NCI-H526 treated with DMSO at 0.1 percent for 48 hours (cell line): ENCODE data around the gene DTNB.

Experiments used
- DNase-seq: peaks from one replicate; lab custom pipeline; 2025; lab: John Stamatoyannopoulos, UW

Gene DTNB

GRCh38 chr2:25497918-25498407 is 175.4 kb downstream of the DTNB start:
- no peak for DNase-seq

GRCh38 chr2:25497229-25497917 is 176.0 kb downstream of the DTNB start:
- no peak for DNase-seq

DNA sequence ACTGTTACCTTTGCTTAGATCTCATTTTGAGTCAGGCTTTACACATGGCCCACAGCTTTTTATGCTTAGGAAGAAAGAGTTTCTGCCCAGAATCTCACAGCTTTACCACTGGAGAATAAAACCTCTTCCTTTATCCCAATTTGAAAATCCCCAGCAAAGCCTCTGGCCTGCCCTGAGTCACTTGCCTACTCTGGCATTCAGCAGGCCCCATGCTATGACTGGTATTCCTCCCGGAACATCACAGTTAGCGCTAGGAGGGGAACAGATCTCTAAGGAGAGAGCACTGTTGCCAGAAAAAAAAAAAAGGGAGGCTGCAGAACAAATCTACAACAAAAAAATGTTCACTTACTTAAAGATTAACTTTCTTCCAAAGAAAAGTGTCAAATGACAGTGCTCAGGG is 178.8 kb downstream of the DTNB start:
- no peak for DNase-seq

- no peak for DNase-seq
Measured at GRCh38 chr2:25493207-25493606, 180.2 kb downstream of the DTNB start.

- DNase-seq: no peak
Measured at GRCh38 chr2:25492726-25493125, 180.7 kb downstream of the DTNB start.

- DNase-seq: no peak
Measured at GRCh38 chr2:25491966-25492532, 181.3 kb downstream of the DTNB start.

DNA sequence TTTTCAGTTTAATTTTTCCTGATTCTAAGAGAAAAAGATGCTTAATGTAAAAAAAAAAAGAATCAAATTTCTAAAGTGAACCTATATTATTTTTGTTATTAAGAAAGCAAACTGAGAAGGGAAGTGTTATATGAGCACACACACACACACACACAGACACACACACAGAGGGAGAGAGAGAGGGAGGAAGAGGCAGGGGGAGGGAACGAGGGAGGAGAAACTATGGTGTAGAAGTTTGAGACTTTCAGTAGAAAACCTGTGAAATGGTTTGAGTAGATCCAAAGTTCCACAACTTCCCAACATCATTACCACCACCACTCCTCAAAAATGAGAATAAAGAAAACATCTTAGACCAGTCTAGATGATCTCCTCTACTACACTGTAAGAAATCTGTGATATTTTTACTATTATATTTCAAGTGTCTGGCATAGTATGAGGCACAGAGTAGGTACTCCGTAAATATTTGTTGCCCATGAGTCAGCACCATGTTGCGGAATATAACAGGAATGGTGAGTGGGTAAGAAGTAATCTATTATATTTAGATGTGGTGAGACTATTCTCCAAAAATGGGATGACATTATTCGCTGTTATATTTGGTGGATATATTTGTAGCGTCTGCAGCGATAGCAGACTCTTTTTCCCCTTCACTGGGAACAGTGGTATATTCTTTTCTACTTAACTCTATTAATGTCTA is 182.2 kb downstream of the DTNB start:
- no peak for DNase-seq

DNA sequence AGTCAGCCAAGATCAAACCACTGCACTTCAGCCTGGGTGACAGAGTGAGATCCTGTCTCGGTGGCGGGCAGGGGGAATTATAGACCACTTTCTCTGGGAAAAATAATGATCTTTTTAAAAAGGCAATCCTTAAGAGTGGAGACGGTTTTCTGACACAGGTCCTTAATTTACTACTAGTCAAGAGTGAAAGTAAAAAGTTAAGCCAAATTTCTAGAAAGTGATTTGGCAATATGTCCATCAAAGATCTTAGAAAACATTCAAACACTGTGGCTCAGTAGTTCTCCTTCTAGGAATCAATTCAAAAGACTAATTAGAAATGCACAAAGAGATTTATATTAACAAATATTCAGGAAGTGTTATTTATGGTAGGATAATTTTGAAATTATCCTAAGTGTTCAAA is 183.2 kb downstream of the DTNB start:
- no peak for DNase-seq

DNA sequence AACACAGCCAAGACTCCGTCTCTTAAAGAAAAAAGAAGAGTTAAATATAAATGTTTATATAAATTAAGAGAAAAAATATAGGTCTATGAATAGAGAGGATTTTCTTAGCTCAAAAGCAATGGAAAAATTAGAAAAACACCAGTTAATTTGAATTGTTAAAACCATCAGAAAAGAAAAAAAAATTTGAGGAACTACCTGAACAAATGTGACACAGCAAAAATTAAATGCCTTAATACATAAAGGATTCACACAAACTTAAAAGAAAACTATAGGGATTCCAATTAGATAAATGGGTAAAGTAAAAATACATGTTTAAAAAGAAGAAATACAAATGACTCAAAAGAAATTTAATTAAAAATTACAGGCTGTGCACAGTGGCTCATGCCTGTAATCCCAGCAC is 183.7 kb downstream of the DTNB start:
- no peak for DNase-seq

DNA sequence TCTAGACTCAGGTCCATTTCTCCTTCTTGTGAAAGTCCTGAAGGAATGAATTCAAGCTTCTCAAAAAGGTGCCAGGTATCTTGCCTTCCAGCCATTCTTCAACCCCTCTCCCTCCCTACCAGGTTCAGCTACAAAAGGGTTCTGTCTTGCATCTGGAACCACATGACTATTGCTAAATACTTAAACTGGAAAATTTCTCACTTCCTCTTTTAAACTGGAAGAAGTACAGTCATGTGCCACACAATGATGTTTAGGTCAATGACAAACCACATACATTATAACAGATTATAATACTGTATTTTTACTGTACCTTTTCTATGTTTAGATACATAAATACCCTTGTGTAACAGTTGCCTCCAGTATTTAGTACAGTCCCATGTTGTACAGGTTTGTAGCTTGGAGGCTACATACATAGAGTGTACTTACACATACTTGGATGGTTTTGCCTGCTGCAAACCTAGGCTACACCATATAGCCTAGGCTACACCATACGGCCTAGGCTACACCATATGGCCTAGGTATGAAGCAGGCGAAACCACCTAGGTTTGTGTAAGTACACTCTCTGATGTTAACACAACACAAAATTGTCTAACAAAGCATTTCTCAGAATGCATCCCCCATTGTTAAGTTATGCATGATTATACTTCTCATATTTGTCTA is 189.6 kb downstream of the DTNB start:
- no peak for DNase-seq

DNA sequence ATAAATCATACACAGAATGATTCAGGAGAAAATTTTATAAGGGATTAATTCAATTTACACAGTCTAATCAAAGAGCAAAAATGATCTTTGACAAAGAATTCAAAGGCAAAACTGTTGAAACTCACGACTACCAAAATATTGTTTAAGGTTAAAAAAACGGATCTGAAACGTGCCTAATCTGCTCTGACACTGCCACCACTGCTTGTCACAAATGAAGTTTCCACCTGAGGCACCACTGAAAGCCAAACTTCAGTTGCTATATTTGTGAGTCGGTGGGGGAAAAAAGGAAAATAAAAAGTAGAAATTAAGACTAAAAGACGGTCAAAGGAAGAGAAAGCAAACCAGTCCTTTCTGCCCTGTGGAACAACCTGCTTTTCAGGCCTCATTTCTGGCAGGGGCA is 191.0 kb downstream of the DTNB start:
- DNase-seq: no peak

DNA sequence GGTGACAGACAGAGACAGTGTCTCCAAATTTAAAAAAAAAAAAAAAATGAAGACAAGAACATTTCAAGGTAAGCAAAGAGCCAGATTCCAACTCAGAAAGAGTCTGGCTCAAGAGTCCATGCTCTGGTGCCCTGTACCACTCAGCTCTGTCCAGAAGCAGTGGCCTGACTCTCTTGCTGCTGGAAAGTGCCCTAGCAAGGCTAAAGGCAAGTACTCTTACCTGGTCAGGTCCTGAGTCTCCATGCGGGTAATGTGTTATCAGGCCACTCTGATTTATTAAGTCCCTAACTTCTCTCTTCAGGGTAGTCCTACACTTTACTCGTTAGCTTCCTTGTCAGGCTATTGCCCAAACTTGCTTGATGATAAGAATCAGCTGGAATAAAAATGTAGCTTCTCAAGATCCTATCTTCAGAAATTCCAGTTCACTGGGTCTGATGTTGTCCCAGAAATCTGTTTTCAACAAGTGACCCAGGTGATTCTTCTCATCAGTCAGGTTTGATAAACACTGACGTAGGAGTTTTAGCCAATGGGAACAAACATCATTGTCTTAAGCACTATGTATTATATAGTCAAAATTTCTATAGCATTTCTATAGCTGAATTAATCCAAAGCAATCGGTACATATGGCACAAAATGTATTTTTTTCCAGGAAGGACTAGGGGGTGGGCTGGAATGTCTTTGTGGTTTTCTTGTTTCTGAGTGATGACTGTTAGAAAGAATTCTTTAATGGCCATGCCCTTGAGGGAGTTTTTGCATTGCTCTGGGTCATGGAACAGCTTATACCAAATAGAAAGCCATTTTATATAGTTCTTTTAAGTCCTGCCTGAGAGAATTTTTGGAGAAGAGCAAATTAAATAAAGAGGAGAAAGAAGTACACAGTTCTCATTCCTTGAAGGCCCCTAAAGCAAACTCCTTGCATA is 191.7 kb downstream of the DTNB start:
- no peak for DNase-seq

- no peak for DNase-seq
Measured at GRCh38 chr2:25480561-25480960, 192.8 kb downstream of the DTNB start.

DNA sequence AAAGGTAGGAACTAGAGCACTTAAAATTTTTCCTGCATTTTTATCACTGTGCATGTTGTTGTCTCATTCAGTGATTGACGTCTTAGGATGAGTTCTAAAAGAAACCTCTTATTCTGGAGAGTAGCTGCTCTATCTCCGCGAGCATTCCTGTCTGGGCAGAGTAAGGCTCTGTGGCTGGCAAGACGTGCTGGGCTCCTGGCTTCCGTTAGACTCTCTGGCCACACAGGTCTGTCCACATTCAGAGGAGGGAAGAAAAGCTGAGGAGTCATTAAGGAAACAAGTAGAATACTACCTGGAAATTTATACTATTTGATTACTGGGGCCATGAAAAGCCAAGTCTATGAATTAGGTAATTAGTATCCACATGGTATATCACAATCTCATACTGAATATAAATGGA is 193.6 kb downstream of the DTNB start:
- DNase-seq: no peak

DNA sequence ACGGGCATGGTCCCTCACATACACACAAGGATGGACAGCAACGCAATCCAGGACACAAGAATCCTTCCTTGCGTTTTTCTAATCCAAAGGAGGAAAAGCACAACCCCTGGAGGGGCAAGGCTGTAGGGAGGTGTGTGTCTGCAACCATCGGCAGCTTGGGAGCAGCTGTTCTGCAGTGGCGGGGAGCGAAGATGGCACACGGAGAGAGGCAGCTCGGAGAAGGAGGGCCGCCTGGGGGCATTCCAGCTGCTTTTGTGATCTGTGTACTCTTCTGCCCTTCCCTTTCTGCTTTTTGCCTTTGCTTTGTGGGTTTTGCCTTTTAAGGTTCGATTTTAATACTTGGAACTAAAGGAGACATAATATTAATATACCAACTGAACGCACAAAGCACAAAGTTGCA is 194.6 kb downstream of the DTNB start:
- DNase-seq: no peak

- DNase-seq: no peak
Measured at GRCh38 chr2:25473758-25474340, 199.5 kb downstream of the DTNB start.

- no peak for DNase-seq
Measured at GRCh38 chr2:25473131-25473530, 200.2 kb downstream of the DTNB start.

- no peak for DNase-seq
Measured at GRCh38 chr2:25470806-25471205, 202.6 kb downstream of the DTNB start.

- DNase-seq: no peak
Measured at GRCh38 chr2:25467743-25468142, 205.6 kb downstream of the DTNB start.

DNA sequence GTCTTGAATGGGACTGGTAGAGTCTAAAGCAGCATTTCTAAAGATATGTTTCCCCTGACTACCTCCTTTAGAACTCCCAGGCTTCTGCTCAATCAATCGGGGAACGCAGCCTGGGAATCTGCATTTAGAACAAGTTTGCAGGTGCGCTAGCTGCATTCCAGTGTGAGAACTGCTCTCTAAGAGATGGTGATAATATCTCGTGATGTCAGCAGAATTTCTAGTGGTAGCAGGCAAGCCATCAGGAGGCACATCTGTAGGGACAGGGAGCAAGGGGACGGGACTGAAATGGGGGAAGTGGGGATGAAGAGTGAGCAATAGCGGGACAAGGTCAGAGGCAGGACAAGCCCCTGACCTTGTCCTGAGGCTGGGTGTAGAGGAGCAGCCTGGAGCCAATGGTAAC is 211.4 kb downstream of the DTNB start:
- DNase-seq: no peak

DNA sequence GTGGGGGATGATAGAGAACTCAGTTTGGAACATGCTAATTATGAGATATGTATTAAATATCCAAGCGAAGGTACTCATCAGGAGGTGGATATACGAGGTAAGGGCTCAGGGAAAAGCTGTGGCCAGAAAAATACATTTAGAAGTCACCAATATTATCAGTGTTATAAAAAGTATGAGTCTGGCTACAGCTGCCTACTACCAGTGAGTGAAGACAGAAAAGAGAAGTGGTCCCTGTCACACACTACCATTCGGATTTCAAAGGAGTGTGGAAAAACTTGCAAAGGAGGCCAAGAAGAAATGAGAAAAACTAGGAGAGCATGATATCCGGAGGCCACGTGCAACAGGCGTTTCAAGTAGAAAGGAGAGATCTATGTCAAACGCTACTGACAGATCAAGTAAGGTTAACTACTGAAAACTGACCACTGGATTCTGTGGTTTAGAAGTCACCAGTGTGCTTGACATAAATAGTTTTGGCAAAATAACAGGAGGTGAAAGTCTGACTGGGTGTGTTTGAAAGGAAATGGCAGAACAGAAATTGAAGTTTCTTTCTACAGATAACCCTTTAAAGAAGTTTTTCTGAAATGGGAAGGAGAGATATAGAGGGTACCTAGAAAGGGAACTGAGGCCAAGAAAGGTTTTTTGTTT is 213.0 kb downstream of the DTNB start:
- DNase-seq: no peak
